Spinal cord (tissue), 10 donors: ENCODE results near the gene TGFA. TPM values are rescaled to one million over a fixed set of nuclear protein-coding genes. Genes with fewer than 3 reads are reported as not detected.

Experiments used
- DNase-seq, 6 donors: peaks; one replicate each; pipeline versions ENCODE4 v3.0.0 to v3.0.0-alpha.2; 2013 to 2015; ENCODE audit warnings: low spot score in 6 of 6, low read depth in 4 of 6
- H3K27ac ChIP-seq: one replicate; pipeline ENCODE4 v1.5.1; 2013; ENCODE audit warnings: low read depth, low read length, control low read depth
- H3K27me3 ChIP-seq: one replicate; pipeline ENCODE4 v1.6.1; 2013; ENCODE audit warnings: low read length; ENCODE audit not compliant: control insufficient read depth, insufficient read depth
- H3K36me3 ChIP-seq: one replicate; pipeline ENCODE4 v1.6.1; 2013; ENCODE audit warnings: low read length; ENCODE audit not compliant: control insufficient read depth, insufficient read depth
- H3K4me1 ChIP-seq: one replicate; pipeline ENCODE4 v1.6.1; 2013; ENCODE audit warnings: low read length; ENCODE audit not compliant: control insufficient read depth, insufficient read depth
- H3K4me3 ChIP-seq: one replicate; pipeline ENCODE4 v1.5.1; 2013; ENCODE audit warnings: low read depth, low read length, control low read depth
- H3K9me3 ChIP-seq: one replicate; pipeline ENCODE4 v1.6.1; 2013; ENCODE audit warnings: low read length; ENCODE audit not compliant: control insufficient read depth, insufficient read depth
- WGBS: methylation state at CpG from one replicate; pipeline ENCODE4 v1.1.5; 2013; ENCODE audit warnings: missing lambda C conversion rate; ENCODE audit not compliant: insufficient coverage; 5-methylcytosine and 5-hydroxymethylcytosine counted together
- polyA plus RNA-seq, 2 donors: library from polyadenylated mRNA; unstranded; fragments of 120-200 nt; gene quantifications; one replicate each; pipeline ENCODE4 v1.2.1, GENCODE V29; 2013; ENCODE audit not compliant: insufficient read length in 2 of 2
- total RNA-seq, 2 donors: library from RNA; depleted of rRNA in 1 of 2; stranded (reverse); fragments of 120-200 nt in 1 of 2; fragments of >200 nt in 1 of 2; gene quantifications; one replicate each; pipeline versions ENCODE4 v1.2.3 to v1.2.4, GENCODE V29; 2013 to 2014
- donor health status: healthy.

The TGFA gene
- total and polyA plus RNA-seq, 4 donors, result 7.8 to 39.6 (median 23.0) TPM

DNA sequence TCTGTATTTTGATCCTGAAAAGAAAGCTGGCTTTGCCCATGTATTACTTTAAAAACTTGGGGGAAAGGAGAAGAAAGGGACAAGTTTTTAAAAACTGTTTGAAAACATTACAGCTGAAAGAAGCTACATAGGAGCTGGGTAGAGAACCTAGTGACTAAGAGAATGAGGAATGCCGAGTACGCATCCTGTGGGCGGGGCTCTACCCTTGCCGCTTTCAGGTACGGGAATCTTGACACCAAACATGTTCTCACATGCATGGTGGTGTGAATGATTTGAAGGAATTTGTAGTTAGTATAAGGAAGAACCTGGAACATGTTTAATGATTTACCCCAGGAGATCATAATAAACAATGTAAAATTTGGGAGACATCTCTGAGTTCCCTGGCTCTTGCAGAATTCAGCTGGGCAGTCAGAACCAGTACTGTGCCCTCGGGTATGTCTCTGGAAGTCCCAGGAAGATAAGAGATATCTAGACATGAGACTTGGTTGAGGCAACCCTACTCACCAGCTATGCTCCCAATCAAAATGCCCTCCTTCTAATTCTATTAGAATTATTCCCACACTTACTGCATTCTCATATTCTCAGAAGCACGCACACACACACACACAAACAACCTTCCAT, 16.5 kb upstream of the TGFA start:
- WGBS, result 81% methylated on average over 4 of the region's 7 CpGs
- Histone ChIP-seq H3K4me3 (no peak overlapping the region), H3K27me3 (no peaks in the 10 kb centered on the region), H3K4me1 (peaks cover under 1% of the 10 kb centered on the region), H3K36me3 (no peaks in the 10 kb centered on the region), H3K27ac (no peak overlapping the region), H3K9me3 (peaks cover under 1% of the 10 kb centered on the region)
- no peak for DNase-seq

DNA sequence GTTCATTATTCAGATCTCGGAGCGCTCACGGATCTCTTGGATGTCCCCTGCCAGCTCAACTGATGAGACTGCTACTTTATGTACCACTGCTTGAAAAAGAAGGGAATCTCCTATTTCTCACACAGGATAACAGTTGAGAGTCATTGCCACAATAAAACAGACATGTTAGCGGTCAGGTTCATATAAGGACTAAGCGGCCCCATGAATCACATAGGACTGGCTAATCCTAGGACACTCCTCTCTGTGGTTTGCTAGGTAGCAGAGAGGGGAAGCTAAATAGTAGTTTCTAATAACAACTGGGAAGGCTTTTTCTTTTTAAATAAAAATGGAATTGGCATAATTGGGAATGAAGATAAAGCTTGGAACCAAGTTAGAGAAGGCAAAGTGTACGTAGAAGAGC, 15.9 kb upstream of the TGFA start:
- DNase-seq, result no peak
- peaks cover 4% of the 10 kb centered on the region for H3K4me1 ChIP-seq
- H3K27ac ChIP-seq, result no peak overlapping the region
- no peaks in the 10 kb centered on the region for H3K36me3 ChIP-seq
- H3K4me3 ChIP-seq, result no peak overlapping the region
- WGBS, result no CpG with 5 or more reads among the region's 6 CpGs
- H3K27me3 ChIP-seq, result no peaks in the 10 kb centered on the region
- no peaks in the 10 kb centered on the region for H3K9me3 ChIP-seq

DNA sequence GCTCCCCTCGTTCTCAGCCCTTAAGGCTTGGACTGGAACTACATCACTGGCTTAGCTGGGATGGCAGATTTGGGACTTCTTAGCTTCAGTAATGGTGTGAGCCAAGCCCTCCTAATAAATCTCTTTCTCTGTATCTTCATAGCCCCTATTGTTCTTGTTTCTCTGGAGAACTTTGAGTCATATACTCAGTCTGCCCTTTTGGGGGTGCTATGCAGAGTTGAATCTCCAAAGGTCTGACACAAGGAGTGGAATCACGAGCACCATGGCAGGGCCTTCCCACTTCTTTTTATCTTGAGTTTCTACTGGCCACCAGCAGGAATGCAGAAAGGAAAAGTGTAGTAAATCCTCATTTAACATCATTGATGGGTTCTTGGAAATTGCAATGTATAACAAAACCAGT, 13.3 kb upstream of the TGFA start:
- no peaks in the 10 kb centered on the region for H3K9me3 ChIP-seq
- H3K27me3 ChIP-seq, result no peaks in the 10 kb centered on the region
- no peak overlapping the region for H3K27ac ChIP-seq
- DNase-seq, result no peak
- 83% methylated on average over 1 of the region's 2 CpGs for WGBS
- H3K4me3 ChIP-seq, result no peak overlapping the region
- H3K36me3 ChIP-seq, result no peaks in the 10 kb centered on the region
- H3K4me1 ChIP-seq, result peaks cover 4% of the 10 kb centered on the region

DNA sequence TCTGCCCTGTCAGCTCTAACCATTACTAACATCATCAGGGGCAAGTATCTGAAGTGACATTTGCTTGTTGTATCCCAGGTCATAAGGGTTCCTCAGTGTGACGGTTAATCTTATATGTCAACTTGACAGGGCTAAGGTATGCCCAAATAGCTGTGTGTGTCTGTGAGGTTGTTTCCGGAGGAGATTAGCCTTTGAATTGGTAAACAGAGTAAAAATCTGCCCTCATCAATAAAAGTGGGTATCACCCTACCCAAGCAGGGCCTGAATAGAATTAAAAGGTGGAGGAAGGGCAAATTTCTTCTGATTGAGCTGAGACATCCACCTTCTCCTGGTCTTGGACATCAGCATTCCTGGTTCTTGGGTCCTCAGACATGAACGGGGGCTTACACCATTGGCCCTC, 12.8 kb upstream of the TGFA start:
- no peak overlapping the region for H3K27ac ChIP-seq
- H3K4me3 ChIP-seq, result no peak overlapping the region
- H3K36me3 ChIP-seq, result no peaks in the 10 kb centered on the region
- H3K9me3 ChIP-seq, result no peaks in the 10 kb centered on the region
- peaks cover 4% of the 10 kb centered on the region for H3K4me1 ChIP-seq
- H3K27me3 ChIP-seq, result no peaks in the 10 kb centered on the region
- DNase-seq, result no peak
- WGBS, result 100% methylated on average over 2 of the region's 3 CpGs

DNA sequence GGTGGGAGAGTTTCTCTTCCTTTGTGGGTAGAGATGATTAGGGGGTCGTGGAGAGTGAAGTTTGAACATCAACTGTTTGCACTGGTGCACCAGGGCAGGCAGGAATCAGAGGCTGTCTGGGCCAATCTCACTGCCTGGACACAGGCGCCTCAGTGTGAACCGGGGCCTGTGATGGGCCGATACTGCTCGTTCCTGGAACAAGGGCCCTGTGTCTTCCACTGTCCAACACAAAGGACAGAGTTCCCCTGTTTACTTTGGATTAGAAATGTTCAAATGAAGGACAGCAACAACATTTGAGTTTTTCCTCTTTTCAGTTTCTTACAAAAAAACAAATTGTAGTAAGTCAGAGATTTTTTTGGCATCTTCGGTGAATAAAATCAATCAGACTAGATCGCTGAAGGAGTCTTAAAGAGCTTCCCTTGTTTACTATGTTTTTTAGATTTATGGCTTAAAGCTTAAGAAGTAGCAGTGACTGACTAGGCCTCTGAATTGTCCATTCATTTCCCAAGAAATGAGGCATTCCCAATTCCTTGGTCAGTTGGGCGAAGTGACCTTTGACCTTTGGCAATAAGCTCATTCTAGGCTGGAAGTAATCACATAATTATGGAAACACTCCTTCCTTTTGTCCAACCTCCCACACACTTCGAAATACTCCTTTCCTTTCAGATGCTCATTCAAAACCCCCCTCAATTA, 11.6 kb upstream of the TGFA start:
- DNase-seq, result peak in 4 of 6 donors; percentile 36 to 72 (median 56)
- H3K4me3 ChIP-seq, result no peak overlapping the region
- H3K36me3 ChIP-seq, result no peaks in the 10 kb centered on the region
- peaks cover 4% of the 10 kb centered on the region for H3K4me1 ChIP-seq
- H3K27me3 ChIP-seq, result no peaks in the 10 kb centered on the region
- no peaks in the 10 kb centered on the region for H3K9me3 ChIP-seq
- 42% methylated on average over 3 of the region's 9 CpGs for WGBS
- peak overlapping the region; percentile 61 for H3K27ac ChIP-seq

DNA sequence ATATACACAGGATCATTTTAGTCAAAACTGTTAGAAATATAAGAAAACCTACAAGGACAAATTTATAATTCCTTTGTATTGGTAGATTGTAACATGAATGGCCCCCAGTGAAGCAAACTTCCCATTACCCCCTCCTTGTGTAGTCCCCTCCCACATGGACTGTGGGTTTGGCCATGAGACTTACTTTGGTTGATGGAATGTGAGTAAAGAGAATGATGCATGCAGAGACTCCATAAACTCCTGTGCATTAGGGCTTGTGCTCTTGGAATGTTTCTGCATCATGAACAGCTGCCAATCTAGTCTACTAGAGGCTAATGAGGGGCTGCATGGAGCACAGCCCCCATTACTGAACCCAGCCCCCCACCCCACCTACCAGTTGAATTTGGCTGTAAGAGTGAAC, 8.3 kb upstream of the TGFA start:
- no peak overlapping the region for H3K27ac ChIP-seq

DNA sequence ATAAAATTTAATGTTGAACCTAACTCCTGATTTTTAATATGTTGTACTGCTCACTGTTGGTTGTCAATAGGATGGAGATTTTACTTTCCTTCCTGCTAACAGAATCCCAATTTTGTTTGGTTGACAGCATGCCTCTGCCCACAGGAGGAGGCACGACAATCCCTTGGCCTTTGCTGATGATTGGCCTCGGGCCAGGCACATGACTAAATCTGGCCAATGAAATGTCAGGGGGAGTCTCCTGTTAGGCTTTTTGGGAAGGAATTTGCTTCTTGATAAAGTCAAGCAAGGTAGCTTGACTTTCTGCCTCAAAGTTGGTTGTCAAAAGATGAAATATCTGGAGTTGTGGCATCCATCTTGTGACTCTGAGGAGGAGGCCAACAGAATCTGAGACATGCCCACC, 6.8 kb upstream of the TGFA start:
- Histone ChIP-seq H3K27me3 (no peaks in the 10 kb centered on the region), H3K4me3 (no peak overlapping the region), H3K4me1 (peaks cover 8% of the 10 kb centered on the region), H3K36me3 (no peaks in the 10 kb centered on the region), H3K9me3 (no peaks in the 10 kb centered on the region), H3K27ac (no peak overlapping the region)
- DNase-seq, result no peak
- 75% methylated on average over 1 of the region's 2 CpGs for WGBS

More for the DNA sequence above, 8.3 kb upstream of the TGFA start:
- no peak overlapping the region for H3K4me3 ChIP-seq
- H3K27me3 ChIP-seq, result no peaks in the 10 kb centered on the region
- no peak for DNase-seq
- no peaks in the 10 kb centered on the region for H3K36me3 ChIP-seq
- H3K9me3 ChIP-seq, result no peaks in the 10 kb centered on the region
- H3K4me1 ChIP-seq, result peaks cover 8% of the 10 kb centered on the region

DNA sequence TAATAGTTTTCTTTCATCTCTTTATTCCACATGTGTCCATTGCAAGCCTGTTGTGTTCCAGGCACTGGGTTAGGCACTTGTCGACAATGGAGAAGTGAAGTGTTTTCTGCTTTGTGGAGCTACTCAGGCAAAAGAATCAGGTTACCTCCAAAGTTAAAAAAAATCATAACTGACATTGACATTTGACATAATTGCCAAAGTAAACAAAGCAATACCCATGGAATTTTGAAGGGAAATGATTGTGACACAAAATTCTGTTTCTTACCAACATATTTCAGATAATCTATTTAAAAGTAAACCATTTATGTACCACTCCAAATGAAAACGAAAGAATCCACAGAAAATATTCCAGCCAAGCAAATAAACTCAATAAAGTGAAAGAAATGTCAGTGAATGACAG, 6.4 kb upstream of the TGFA start:
- WGBS, result no CpG with 5 or more reads among the region's 2 CpGs
- H3K27ac ChIP-seq, result no peak overlapping the region
- H3K9me3 ChIP-seq, result no peaks in the 10 kb centered on the region
- peaks cover 6% of the 10 kb centered on the region for H3K4me1 ChIP-seq
- H3K27me3 ChIP-seq, result no peaks in the 10 kb centered on the region
- H3K36me3 ChIP-seq, result no peaks in the 10 kb centered on the region
- no peak overlapping the region for H3K4me3 ChIP-seq
- no peak for DNase-seq

DNA sequence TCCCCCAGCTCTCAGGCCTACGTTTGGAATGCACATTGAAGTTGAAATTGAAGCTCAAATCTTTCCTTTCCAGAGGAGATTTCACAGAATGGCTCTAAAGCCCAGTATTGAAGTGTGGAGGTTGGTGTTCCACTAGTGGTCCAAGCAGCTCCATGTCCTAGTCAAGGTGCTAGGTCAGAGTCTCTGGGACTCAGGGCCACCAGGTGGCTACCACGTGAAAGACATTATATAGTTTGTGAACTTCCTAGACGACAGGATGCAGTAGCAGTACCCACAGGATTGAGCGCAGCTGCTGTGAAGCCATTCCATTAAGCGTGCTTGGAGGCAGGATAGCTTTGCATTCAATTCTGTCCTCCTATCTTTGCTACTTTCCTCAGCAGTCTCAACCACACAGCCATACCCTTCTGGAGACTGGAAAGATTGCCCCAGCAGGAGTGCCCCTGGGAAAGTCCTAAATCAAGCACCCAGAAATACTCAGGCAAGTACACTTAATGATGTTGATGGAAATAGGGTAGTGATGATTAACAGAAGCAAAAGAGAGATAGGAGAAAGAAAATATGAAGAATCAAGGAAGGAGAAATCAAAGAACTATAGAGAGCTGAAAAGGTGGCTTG, 4.7 kb upstream of the TGFA start:
- 65% methylated on average over 4 of the region's 5 CpGs for WGBS
- Histone ChIP-seq H3K36me3 (no peaks in the 10 kb centered on the region), H3K27ac (no peak overlapping the region), H3K27me3 (peaks cover 6% of the 10 kb centered on the region), H3K9me3 (no peaks in the 10 kb centered on the region), H3K4me3 (no peak overlapping the region), H3K4me1 (peaks cover 15% of the 10 kb centered on the region)
- no peak for DNase-seq
